T-helper 1 cell treated with Interleukin-12 subunit alpha and Interleukin-12 subunit beta and Interleukin-4 antibody, amounts not matched to agents 30 ng/mL and 1 ng/mL, for 36 hours (primary cell): ENCODE results near the gene OPA1. TPM values are rescaled to one million over a fixed set of nuclear protein-coding genes. Genes with fewer than 3 reads are reported as not detected.

Experiments
- intact Hi-C: fragments of 100-400 bp; cut with micrococcal nuclease; formaldehyde crosslinking; loops from one replicate; pipeline ENCODE4 v1.15.1; 2024
- total RNA-seq: library from RNA; stranded (reverse); gene quantifications from 2 replicates; pipeline ENCODE4 v1.2.3, GENCODE V29; 2022

Gene OPA1
- total RNA-seq, 1 donor from 2014 or later = 64.7 TPM

GRCh38 chr3:193704431-193704830 lies 111.4 kb downstream of the OPA1 start:
- intact Hi-C loops = no loop called here

DNA sequence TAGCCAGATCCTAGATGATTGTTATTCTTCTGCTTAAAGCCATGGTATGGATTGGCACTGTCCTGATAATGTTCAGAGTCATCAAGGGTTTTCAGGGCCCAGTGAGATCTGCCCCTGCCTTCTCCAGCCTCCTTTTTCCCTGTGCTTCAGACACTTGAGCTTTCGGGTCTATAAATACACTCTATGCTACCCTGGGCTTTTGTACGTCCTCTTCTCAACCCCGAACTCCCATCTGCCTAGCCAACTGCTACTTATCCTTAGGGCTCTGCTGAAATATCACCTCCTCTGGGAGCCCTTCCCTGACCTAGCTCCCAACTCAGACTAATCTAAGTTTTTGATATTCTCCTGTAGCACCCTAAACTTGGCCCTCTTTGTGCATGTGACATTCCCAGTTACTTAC lies 115.3 kb downstream of the OPA1 start:
- intact Hi-C loops = no loop called here

GRCh38 chr3:193710286-193711165 lies 117.5 kb downstream of the OPA1 start:
- intact Hi-C loops = no loop called here

DNA sequence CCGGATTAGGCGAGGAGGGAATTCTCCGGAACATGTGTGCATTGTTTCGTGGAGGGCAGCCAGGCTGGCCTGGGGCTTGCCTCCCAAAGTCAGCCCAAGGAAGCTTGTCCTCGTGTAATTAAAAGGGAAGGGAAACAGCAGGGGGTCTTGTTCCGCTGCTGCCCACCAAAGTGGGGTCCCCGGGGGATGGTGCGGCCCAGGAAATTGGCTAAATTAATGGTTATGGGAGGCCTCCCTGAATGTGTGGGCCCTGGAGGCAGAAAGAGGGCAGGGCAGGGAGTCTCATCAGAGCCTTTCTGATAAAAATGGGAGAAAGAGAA lies 118.1 kb downstream of the OPA1 start:
- intact Hi-C loops = no loop called here

DNA sequence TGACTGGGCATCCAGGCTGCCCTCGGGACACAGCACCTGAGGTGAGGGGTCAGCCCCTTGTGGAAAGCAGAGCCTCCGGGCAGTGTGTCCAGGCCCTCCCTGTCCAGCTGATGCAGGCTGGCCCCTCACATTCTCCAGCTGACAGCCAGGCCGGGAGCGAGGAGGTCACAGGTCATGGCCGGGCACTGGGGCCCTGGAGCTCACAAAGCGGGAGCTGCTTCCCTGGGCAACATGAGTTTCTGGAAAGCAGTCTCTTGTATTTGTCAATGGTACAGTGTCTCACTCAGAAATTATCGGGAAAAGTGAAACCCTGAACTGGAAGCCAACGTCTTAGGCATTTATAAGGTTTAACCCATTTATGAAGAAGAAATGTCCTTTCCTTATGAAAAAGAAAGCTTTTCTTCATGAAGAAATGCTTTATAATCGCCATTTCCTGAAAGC lies 118.5 kb downstream of the OPA1 start:
- intact Hi-C loops = no loop called here

DNA sequence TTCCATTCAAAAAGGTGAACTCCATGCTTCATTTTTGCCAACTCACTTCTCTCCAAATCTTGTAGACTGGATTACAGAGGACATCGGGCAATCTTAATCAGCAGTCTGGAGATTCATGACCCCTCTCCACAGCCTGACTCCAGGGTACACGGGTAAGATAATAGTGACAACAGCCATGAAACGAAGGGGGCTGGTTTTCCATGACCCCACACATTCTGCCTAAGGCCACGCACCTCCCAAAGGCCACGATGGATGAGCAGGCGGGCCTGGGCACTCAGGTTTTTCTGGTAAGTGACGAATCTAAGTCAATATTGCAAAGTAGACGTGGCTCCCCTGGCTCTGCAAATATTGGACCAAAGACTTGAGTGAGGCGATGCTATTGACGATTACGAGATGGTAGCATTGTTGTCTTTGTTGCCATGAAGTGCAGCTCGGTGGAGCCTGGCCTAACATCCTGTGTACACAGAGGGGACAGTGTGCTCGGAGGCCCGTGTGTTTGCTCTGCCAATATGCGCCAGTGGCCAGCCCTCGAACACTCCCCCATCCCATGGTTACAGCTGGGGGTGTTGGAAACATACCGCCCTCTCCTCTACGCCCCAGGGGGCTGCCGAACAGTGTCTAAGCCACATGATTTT lies 119.1 kb downstream of the OPA1 start:
- intact Hi-C loops = no loop called here

DNA sequence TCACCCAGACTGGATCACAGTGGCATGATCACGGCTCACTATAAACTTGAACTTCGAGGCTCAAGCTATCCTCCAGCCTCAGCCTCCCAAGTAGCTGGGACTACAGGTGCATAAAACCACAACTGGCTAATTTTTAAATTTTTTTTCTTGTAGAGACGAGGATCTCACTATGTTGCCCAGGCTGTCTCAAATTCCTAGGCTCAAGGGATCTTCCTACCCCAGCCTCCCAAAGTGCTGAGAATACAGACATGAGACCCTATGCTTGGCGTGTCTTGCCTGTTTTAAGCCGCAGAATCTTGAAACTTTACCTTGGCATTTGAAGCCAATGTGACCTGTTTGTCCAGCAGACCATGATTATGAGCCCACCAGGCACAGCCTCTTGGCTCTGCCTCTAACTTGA lies 119.9 kb downstream of the OPA1 start:
- intact Hi-C loops = no loop called here

DNA sequence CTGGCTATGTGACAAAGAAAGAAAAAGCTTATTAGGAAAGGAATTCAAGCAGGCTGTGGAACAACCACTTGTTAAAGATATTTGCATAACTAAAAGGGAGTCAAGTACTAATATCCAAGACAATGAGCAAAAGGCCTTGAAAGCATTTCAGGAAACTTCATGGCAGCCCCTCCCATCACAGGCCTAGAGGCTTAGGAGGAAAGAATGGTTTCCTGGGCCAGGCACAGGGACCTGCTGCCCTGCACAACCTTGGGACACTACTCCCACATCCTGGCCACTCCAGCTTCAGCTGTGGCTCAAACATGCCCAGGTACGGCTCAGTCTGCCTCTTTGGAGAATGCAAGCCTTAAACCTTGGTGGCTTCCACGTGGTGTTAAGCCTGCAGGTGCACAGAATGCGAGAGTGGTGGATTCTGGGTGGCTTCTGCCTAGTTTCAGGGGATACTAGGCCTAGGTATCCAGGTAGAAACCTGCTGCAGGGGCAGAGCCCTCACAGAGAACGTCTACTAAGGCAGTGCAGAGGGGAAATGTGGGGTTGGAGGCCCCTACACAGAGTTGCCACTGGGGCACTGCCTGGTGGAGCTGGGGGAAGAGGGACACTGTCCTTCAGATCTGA lies 121.6 kb downstream of the OPA1 start:
- intact Hi-C loops = no loop called here

GRCh38 chr3:193716150-193716549 lies 123.1 kb downstream of the OPA1 start:
- intact Hi-C loops = no loop called here

DNA sequence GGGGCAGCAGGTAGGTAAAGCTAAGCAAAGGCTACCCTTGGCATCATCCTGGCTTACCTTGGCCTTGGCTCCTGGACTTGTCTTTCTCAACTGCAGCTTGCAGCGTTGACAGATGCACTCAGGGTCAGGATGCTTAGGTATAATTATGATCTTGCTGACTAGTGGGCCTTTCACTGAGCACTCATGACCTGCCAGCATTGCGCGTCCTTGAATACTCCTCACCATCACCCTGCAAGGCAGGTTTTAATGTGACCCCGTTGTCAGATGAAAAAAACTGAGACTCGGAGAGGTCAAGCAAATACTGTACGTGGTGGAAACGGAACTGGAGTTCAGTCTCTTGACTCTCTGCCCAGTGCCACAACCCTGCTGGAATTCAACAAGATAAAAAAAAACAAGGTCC lies 126.7 kb downstream of the OPA1 start:
- intact Hi-C loops = no loop called here

DNA sequence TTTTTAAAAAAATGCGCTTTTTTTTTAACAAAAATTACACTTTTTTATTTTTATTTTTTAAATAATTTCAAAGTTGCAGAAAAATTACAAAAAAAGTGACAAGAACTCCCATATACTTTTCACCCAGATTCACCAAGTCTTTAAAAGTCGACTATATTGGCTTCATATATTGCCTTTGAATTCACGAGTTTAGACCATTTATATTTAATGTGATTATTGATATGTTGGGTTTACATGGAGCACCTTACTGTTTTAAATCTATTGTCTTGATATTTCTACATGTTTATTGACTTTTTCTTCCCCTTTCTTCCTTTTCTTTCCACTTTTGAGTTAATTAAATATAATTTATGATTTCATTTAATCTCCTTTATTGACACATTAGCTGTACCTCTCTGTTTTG lies 127.2 kb downstream of the OPA1 start:
- intact Hi-C loops = no loop called here

- intact Hi-C loops = no loop called here
Measured at GRCh38 chr3:193722566-193722965, 129.6 kb downstream of the OPA1 start.

- intact Hi-C loops = no loop called here
Measured at GRCh38 chr3:193727089-193727488, 134.1 kb downstream of the OPA1 start.

- intact Hi-C loops = no loop called here
Measured at GRCh38 chr3:193728429-193729087, 135.6 kb downstream of the OPA1 start.

- intact Hi-C loops = no loop called here
Measured at GRCh38 chr3:193729088-193729465, 136.1 kb downstream of the OPA1 start.

- intact Hi-C loops = no loop called here
Measured at GRCh38 chr3:193729601-193730000, 136.6 kb downstream of the OPA1 start.

- intact Hi-C loops = no loop called here
Measured at GRCh38 chr3:193730511-193730910, 137.5 kb downstream of the OPA1 start.

- intact Hi-C loops = no loop called here
Measured at GRCh38 chr3:193730976-193731375, 138.0 kb downstream of the OPA1 start.

DNA sequence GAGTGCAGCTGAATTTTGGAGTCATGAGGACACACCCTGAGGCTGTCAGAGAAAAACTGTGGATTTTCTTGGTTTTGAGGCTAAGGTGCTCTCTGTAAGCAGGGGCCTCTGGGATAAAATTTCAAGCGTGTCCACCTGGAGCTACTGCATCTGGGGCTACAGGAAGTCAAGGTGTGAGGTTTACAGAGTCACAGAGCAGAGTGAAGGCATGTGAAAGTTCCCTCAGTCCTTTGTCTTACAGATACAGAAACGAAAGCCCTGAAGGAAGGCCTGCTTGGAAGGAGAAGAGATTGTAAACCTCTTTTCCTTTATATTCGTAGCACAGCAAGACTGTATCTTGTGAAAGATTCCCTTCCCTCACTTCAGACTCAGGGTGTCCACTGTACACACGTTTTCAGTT lies 138.6 kb downstream of the OPA1 start:
- intact Hi-C loops = no loop called here

DNA sequence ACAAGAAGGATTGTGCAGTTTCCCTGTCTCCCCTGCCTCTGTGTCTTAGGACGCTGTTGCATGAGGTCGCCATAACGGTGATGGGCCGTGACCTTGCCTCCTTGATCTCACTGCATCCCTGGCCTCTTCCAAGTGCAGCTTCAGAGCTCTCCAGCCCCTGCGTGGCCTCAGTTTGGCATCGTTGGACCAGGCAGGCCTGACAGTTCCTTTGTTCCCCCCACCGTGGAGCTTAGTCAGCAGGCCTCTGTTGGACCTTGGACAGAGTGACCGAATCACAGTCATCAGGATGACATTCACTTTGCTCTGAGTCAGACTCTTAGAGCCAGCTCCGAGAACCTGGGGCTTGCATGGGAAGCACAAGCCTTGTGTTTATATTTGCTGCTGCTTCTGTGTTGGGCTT lies 139.4 kb downstream of the OPA1 start:
- intact Hi-C loops = no loop called here

GRCh38 chr3:193732827-193733226 lies 139.8 kb downstream of the OPA1 start:
- intact Hi-C loops = no loop called here

GRCh38 chr3:193734737-193735366 lies 141.8 kb downstream of the OPA1 start:
- intact Hi-C loops = no loop called here
